ENCODE measurements around the gene MAPK14.
"Not testable (repeated sequence)": the region's sequence is repeated elsewhere in the genome, so short reads cannot be mapped to it uniquely, and the experiment has no call there.

- TF ChIP-seq, protein P1, sequence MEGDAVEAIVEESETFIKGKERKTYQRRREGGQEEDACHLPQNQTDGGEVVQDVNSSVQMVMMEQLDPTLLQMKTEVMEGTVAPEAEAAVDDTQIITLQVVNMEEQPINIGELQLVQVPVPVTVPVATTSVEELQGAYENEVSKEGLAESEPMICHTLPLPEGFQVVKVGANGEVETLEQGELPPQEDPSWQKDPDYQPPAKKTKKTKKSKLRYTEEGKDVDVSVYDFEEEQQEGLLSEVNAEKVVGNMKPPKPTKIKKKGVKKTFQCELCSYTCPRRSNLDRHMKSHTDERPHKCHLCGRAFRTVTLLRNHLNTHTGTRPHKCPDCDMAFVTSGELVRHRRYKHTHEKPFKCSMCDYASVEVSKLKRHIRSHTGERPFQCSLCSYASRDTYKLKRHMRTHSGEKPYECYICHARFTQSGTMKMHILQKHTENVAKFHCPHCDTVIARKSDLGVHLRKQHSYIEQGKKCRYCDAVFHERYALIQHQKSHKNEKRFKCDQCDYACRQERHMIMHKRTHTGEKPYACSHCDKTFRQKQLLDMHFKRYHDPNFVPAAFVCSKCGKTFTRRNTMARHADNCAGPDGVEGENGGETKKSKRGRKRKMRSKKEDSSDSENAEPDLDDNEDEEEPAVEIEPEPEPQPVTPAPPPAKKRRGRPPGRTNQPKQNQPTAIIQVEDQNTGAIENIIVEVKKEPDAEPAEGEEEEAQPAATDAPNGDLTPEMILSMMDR (conservative IDR thresholded peaks at IDR 0.05), result not testable (repeated sequence)
- not testable (repeated sequence) for TF ChIP-seq EZH2 (IDR thresholded peaks at IDR 0.05; ENCODE audit: low read depth)
These were observed 96.7 kb downstream of the MAPK14 start for GRCh38 chr6:36124346-36124745.

All from PC-9 (cell line).